Hepatocyte (in vitro differentiated cells): ENCODE results near the gene DMAC1. TPM values are rescaled to one million over a fixed set of nuclear protein-coding genes. Genes with fewer than 3 reads are reported as not detected.

Experiments used
- DNase-seq: peaks from one replicate; pipeline ENCODE4 v3.0.0-alpha.2; 2016; ENCODE audit warnings: low spot score
- H2AFZ ChIP-seq: fragments of 200-600 bp; sonication (generic); 2 replicates; pipeline ENCODE4 v1.6.0; 2016; ENCODE audit warnings: antibody characterized with exemption, mild to moderate bottlenecking
- H3K27ac ChIP-seq: fragments of 200-600 bp; sonication (generic); 2 replicates; pipeline ENCODE4 v1.5.1; 2016; ENCODE audit warnings: mild to moderate bottlenecking
- H3K27me3 ChIP-seq: fragments of 200-600 bp; sonication (generic); 2 replicates; pipeline ENCODE4 v1.6.1; 2016
- H3K36me3 ChIP-seq: fragments of 200-600 bp; sonication (generic); replicated peaks from 2 replicates; pipeline ENCODE4 v1.5.1; 2016; ENCODE audit warnings: low read depth; ENCODE audit not compliant: insufficient read depth
- H3K4me1 ChIP-seq: fragments of 200-600 bp; sonication (generic); 2 replicates; pipeline ENCODE4 v1.5.1; 2016; ENCODE audit warnings: mild to moderate bottlenecking, moderate library complexity; ENCODE audit not compliant: insufficient read depth
- H3K4me2 ChIP-seq: fragments of 200-600 bp; sonication (generic); 2 replicates; pipeline ENCODE4 v1.6.0; 2016
- H3K4me3 ChIP-seq: fragments of 200-600 bp; sonication (generic); 2 replicates; pipeline ENCODE4 v1.5.1; 2016; ENCODE audit warnings: mild to moderate bottlenecking
- H3K79me2 ChIP-seq: fragments of 200-600 bp; sonication (generic); 2 replicates; pipeline ENCODE4 v1.6.0; 2017; ENCODE audit warnings: mild to moderate bottlenecking
- H3K9me2 ChIP-seq: fragments of 200-600 bp; sonication (generic); replicated peaks from 2 replicates; pipeline ENCODE4 v1.6.0; 2017; ENCODE audit warnings: mild to moderate bottlenecking; ENCODE audit not compliant: insufficient read depth
- H3K9me3 ChIP-seq: fragments of 200-600 bp; sonication (generic); 2 replicates; pipeline ENCODE4 v1.5.1; 2016; ENCODE audit warnings: low read depth, mild to moderate bottlenecking
- H4K20me1 ChIP-seq: fragments of 200-600 bp; sonication (generic); 2 replicates; pipeline ENCODE4 v1.6.0; 2016; ENCODE audit warnings: mild to moderate bottlenecking; ENCODE audit not compliant: insufficient read depth, poor library complexity, severe bottlenecking
- CTCF ChIP-seq: fragments of 200-600 bp; sonication (generic); IDR thresholded peaks from 2 replicates; pipeline ENCODE4 v1.5.1; 2016; ENCODE audit warnings: antibody characterized with exemption, mild to moderate bottlenecking; ENCODE audit not compliant: poor library complexity
- EZH2 ChIP-seq: fragments of 200-600 bp; sonication (generic); IDR thresholded peaks from 2 replicates; pipeline ENCODE4 v1.6.1; 2016; ENCODE audit warnings: antibody characterized with exemption, mild to moderate bottlenecking, borderline replicate concordance
- EZH2phosphoT487 ChIP-seq: fragments of 200-600 bp; sonication (generic); IDR thresholded peaks from one replicate; pipeline ENCODE4 v1.6.1; 2018; ENCODE audit warnings: antibody characterized with exemption, mild to moderate bottlenecking, low read depth, moderate library complexity; ENCODE audit not compliant: unreplicated experiment, severe bottlenecking
- WGBS: methylation state at CpG from one replicate; pipeline ENCODE4 v1.1.6; 2016; ENCODE audit warnings: low lambda C conversion rate; ENCODE audit errors: missing lambda C conversion rate; 5-methylcytosine and 5-hydroxymethylcytosine counted together
- polyA plus RNA-seq: library from polyadenylated mRNA; unstranded; fragments of >200 nt; fragmentation: Nextera tagmentation; extraction: Ambion mirVana; gene quantifications from 2 replicates; pipeline ENCODE4 v1.2.1, GENCODE V29; 2016
- total RNA-seq: library from RNA; depleted of rRNA; stranded (reverse); fragments of >200 nt; gene quantifications from 2 replicates; pipeline ENCODE4 v1.2.3, GENCODE V29; 2014

DMAC1 gene
- total and polyA plus RNA-seq, 2 experiments from 2014 or later = 20.3 to 88.2 TPM

GRCh38 chr9:7844242-7844641, 44.7 kb upstream of the DMAC1 start:
- Histone ChIP-seq H3K4me1 (no peaks in the 10 kb centered on the region), H3K27ac (no peak overlapping the region), H3K79me2 (no peaks in the 10 kb centered on the region), H4K20me1 (no peaks in the 10 kb centered on the region), H3K27me3 (no peaks in the 10 kb centered on the region), H3K4me2 (no peak overlapping the region), H3K36me3 (no peaks in the 10 kb centered on the region), H2AFZ (no peak overlapping the region), H3K4me3 (no peak overlapping the region), H3K9me2 (no peaks in the 10 kb centered on the region), H3K9me3 (no peaks in the 10 kb centered on the region)
- TF ChIP-seq CTCF = peak; percentile 46
- TF ChIP-seq EZH2phosphoT487 = no peak
- peak; percentile 30 for DNase-seq
- WGBS = 43% methylated on average over 3 of the region's 3 CpGs

GRCh38 chr9:7841831-7842230, 42.3 kb upstream of the DMAC1 start:
- Histone ChIP-seq H2AFZ (no peak overlapping the region), H3K4me2 (no peak overlapping the region), H3K4me1 (no peaks in the 10 kb centered on the region), H3K79me2 (no peaks in the 10 kb centered on the region), H3K36me3 (no peaks in the 10 kb centered on the region), H3K27me3 (no peaks in the 10 kb centered on the region), H3K9me2 (no peaks in the 10 kb centered on the region), H4K20me1 (no peaks in the 10 kb centered on the region), H3K9me3 (no peaks in the 10 kb centered on the region), H3K4me3 (no peak overlapping the region), H3K27ac (no peak overlapping the region)
- no peak for DNase-seq
- 77% methylated on average over 1 of the region's 1 CpG for WGBS
- TF ChIP-seq EZH2phosphoT487 (no peak), EZH2 (no peak), CTCF (no peak)

- no peaks in the 10 kb centered on the region for H3K4me1 ChIP-seq
- H3K36me3 ChIP-seq = no peaks in the 10 kb centered on the region
- H4K20me1 ChIP-seq = no peaks in the 10 kb centered on the region
- no peaks in the 10 kb centered on the region for H3K9me3 ChIP-seq
- H3K4me2 ChIP-seq = no peak overlapping the region
- no peaks in the 10 kb centered on the region for H3K9me2 ChIP-seq
- no peaks in the 10 kb centered on the region for H3K79me2 ChIP-seq
- 66% methylated on average over 2 of the region's 2 CpGs for WGBS
- TF ChIP-seq EZH2phosphoT487 (no peak), EZH2 (no peak), CTCF (no peak)
- H3K4me3 ChIP-seq = no peak overlapping the region
- no peak overlapping the region for H2AFZ ChIP-seq
- no peak for DNase-seq
- H3K27me3 ChIP-seq = no peaks in the 10 kb centered on the region
- no peak overlapping the region for H3K27ac ChIP-seq
Measured at GRCh38 chr9:7834531-7834930, 35.0 kb upstream of the DMAC1 start.

- Histone ChIP-seq H3K79me2 (no peaks in the 10 kb centered on the region), H3K27ac (no peak overlapping the region), H3K9me2 (no peaks in the 10 kb centered on the region), H2AFZ (no peak overlapping the region), H3K4me2 (no peak overlapping the region), H4K20me1 (no peaks in the 10 kb centered on the region), H3K4me3 (no peak overlapping the region), H3K27me3 (no peaks in the 10 kb centered on the region), H3K36me3 (no peaks in the 10 kb centered on the region), H3K9me3 (no peaks in the 10 kb centered on the region), H3K4me1 (no peaks in the 10 kb centered on the region)
- DNase-seq = no peak
- whole genome bisulfite sequencing = 87% methylated on average over 1 of the region's 1 CpG
- no peak for TF ChIP-seq EZH2phosphoT487
- TF ChIP-seq CTCF = no peak
- TF ChIP-seq EZH2 = no peak
Measured at GRCh38 chr9:7828334-7828733, 28.8 kb upstream of the DMAC1 start.
